Transverse colon (tissue), 3 donors: ENCODE data around the gene STAT5A.

Source experiments
- CTCF ChIP-seq, 5 experiments: fragments of 200-600 bp in 3 of 5; fragments of 450-650 bp in 2 of 5; sonication (generic) in 3 of 5; IDR thresholded peaks; 1 replicate in 2 of 5; 2 replicates in 3 of 5; pipeline ENCODE4 v1.5.1; 2016 to 2017; ENCODE audit warnings: antibody characterized with exemption in 5 of 5, inconsistent platforms in 3 of 5, mild to moderate bottlenecking in 2 of 5, moderate library complexity in 1 of 5
- EP300 ChIP-seq: sonication (generic); formaldehyde crosslinking; IDR thresholded peaks from one replicate; pipeline ENCODE4 v1.6.1; 2017; ENCODE audit warnings: antibody characterized with exemption, low read depth
- POLR2A ChIP-seq: fragments of 450-650 bp; IDR thresholded peaks from one replicate; pipeline ENCODE4 v1.6.1; 2016; ENCODE audit warnings: antibody characterized with exemption, mild to moderate bottlenecking, moderate library complexity

GRCh38 chr17:42281571-42282096, 6.7 kb upstream of the STAT5A start:
- TF ChIP-seq CTCF (IDR thresholded peaks at IDR 0.05) (no peak), POLR2A (no peak), EP300 (no peak)
